Kidney (tissue), 14 donors: Measurements from ENCODE around the gene FYB2. TPM values are rescaled to one million over a fixed set of nuclear protein-coding genes. Genes with fewer than 3 reads are reported as not detected.

ENCODE experiments used
- DNase-seq, 5 donors: peaks; one replicate each; pipeline ENCODE4 v3.0.0-alpha.2; 2013 to 2020
- FAIRE-seq: peaks from 2 replicates; lab custom pipeline; 2012; peaks lifted over from hg19 to GRCh38; lab: Jason Lieb, UNC
- H3K27ac ChIP-seq, 2 donors: one replicate each; pipeline ENCODE4 v1.7.0; 2013; ENCODE audit warnings: low read depth in 2 of 2, low read length in 2 of 2, inconsistent platforms in 1 of 2
- H3K27me3 ChIP-seq: one replicate; pipeline ENCODE4 v1.7.1; 2013; ENCODE audit warnings: low read length, inconsistent platforms; ENCODE audit not compliant: control insufficient read depth, insufficient read depth
- H3K36me3 ChIP-seq, 3 donors: one replicate each; pipeline versions ENCODE4 v1.7.0 to v1.7.1; 2013; ENCODE audit warnings: low read length in 3 of 3, control low read depth in 1 of 3, inconsistent platforms in 1 of 3; ENCODE audit not compliant: insufficient read depth in 3 of 3, control insufficient read depth in 2 of 3
- H3K4me1 ChIP-seq, 3 donors: one replicate each; pipeline versions ENCODE4 v1.7.0 to v1.7.1; 2013; ENCODE audit warnings: low read length in 3 of 3, inconsistent platforms in 1 of 3, low read depth in 1 of 3; ENCODE audit not compliant: control insufficient read depth in 2 of 3, insufficient read depth in 2 of 3
- H3K4me3 ChIP-seq, 3 donors: one replicate each; pipeline versions ENCODE4 v1.7.0 to v1.8.1; 2013; ENCODE audit warnings: low read length in 3 of 3, control low read depth in 1 of 3, inconsistent platforms in 1 of 3
- H3K9ac ChIP-seq, 3 donors: one replicate each; pipeline versions ENCODE4 v1.7.0 to v1.7.1; 2013; ENCODE audit warnings: low read length in 3 of 3, control low read depth in 1 of 3, inconsistent platforms in 1 of 3
- H3K9me3 ChIP-seq, 3 donors: one replicate each; pipeline versions ENCODE4 v1.7.0 to v1.7.1; 2013; ENCODE audit warnings: low read length in 3 of 3, control low read depth in 1 of 3, inconsistent platforms in 1 of 3; ENCODE audit not compliant: control insufficient read depth in 2 of 3, insufficient read depth in 1 of 3
- intact Hi-C: fragments of 100-400 bp; cut with DNase I; formaldehyde crosslinking; loops from one replicate; pipeline ENCODE4 v1.11.1; 2022
- polyA plus RNA-seq: library from polyadenylated mRNA; stranded (reverse); fragments of 350-450 nt; fragmentation: Illumina TruSeq; extraction: RNeasy Lipid Tissue Mini Kit (QIAGEN cat#74804); gene quantifications from one replicate; pipeline ENCODE4 v1.2.3, GENCODE V29; 2014; ENCODE audit warnings: low read depth, low replicate concordance; ENCODE audit not compliant: insufficient read depth
- total RNA-seq: library from RNA; stranded (reverse); fragmentation: NEBNext Ultra II Directional; extraction: Animal tissue kit (Norgen Biotek cat#: 25700); gene quantifications from one replicate; pipeline ENCODE4 v1.2.1, GENCODE V29; 2021
- TF ChIP-seq, protein P1 (sequence below): IDR thresholded peaks from 3 replicates; pipeline ENCODE4 v1.5.1; 2012; ENCODE audit warnings: mild to moderate bottlenecking, moderate library complexity, borderline replicate concordance; ENCODE audit not compliant: insufficient read depth; ENCODE audit errors: extremely low read depth
- donor health status: control.
- donor health status: control.
- donor health status: control.
- donor health status: control.
- donor health status: control.
- donor health status: DM: yes; HTN: yes; CAD: no.
- donor health status: Normal renal cell carcinoma (clear cell type).

The FYB2 gene
- total and polyA plus RNA-seq, 2 donors from 2014 or later = 5.5 to 7.9 TPM

DNA sequence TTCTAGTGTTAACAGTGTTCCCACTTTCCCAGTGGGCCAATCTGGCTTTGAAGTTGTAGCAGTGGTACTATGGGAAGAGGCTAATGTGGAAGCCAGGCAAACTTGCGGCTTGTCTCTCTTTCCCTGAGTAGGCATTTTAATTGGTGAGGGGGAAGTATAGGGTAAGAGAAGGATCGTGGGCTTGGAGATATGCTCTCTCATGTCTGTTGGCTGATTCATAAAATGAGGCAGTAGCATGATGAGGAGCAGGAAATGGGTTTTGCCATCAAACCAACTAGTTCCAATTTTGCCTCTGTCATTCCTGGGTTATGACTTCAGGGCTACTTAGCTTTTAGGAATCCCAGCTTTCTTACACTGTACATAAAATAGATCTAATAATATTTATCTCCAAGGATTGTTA lies 47.5 kb upstream of the FYB2 start:
- no peaks in the 10 kb centered on the region for H3K36me3 ChIP-seq
- H3K9me3 ChIP-seq = no peaks in the 10 kb centered on the region
- no peak overlapping the region for H3K27ac ChIP-seq
- TF ChIP-seq, protein P1, sequence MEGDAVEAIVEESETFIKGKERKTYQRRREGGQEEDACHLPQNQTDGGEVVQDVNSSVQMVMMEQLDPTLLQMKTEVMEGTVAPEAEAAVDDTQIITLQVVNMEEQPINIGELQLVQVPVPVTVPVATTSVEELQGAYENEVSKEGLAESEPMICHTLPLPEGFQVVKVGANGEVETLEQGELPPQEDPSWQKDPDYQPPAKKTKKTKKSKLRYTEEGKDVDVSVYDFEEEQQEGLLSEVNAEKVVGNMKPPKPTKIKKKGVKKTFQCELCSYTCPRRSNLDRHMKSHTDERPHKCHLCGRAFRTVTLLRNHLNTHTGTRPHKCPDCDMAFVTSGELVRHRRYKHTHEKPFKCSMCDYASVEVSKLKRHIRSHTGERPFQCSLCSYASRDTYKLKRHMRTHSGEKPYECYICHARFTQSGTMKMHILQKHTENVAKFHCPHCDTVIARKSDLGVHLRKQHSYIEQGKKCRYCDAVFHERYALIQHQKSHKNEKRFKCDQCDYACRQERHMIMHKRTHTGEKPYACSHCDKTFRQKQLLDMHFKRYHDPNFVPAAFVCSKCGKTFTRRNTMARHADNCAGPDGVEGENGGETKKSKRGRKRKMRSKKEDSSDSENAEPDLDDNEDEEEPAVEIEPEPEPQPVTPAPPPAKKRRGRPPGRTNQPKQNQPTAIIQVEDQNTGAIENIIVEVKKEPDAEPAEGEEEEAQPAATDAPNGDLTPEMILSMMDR = no peak
- H3K9ac ChIP-seq = no peak overlapping the region
- FAIRE-seq (no peak), DNase-seq (no peak)
- intact Hi-C loops = no loop called here
- no peak overlapping the region for H3K4me3 ChIP-seq
- H3K27me3 ChIP-seq = no peaks in the 10 kb centered on the region
- H3K4me1 ChIP-seq = no peaks in the 10 kb centered on the region

DNA sequence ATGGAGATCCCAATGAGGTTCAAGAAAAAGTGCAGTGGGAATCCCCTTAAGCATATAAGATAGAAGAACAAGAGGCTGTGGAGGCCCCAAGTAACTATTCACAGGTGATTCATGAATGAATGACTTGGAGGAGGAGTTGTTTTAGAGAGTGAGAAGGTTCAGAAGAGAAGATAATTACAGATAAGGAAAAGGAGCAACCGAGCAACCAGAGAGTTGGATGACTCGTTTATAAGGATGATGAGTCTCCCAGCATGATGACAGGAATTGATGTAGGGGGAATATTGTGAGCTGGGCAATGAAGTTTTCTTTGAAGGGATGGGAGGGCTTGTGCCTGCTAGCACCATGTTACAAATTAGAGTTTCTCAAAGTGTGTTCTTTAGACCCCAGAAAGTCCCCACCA lies 45.2 kb upstream of the FYB2 start:
- Histone ChIP-seq H3K4me1 (no peaks in the 10 kb centered on the region), H3K27ac (no peak overlapping the region), H3K9me3 (no peaks in the 10 kb centered on the region), H3K36me3 (no peaks in the 10 kb centered on the region), H3K4me3 (no peak overlapping the region), H3K9ac (no peak overlapping the region), H3K27me3 (no peaks in the 10 kb centered on the region)
- no peak for FAIRE-seq
- TF ChIP-seq, protein P1 = no peak
- no peak for DNase-seq
- intact Hi-C loops = no loop called here

GRCh38 chr1:56863265-56863992 lies 44.2 kb upstream of the FYB2 start:
- Histone ChIP-seq H3K9ac (no peak overlapping the region), H3K4me3 (no peak overlapping the region), H3K27me3 (no peaks in the 10 kb centered on the region), H3K4me1 (no peaks in the 10 kb centered on the region), H3K27ac (no peak overlapping the region), H3K36me3 (no peaks in the 10 kb centered on the region), H3K9me3 (no peaks in the 10 kb centered on the region)
- intact Hi-C loops = no loop called here
- TF ChIP-seq, protein P1 = no peak
- DNase-seq (no peak), FAIRE-seq (no peak)
